RWPE2 (cell line): Measurements from ENCODE around the gene FGD4.

Source experiments
- ATAC-seq: fragments of 200-7000 bp; cut with Tn5 transposase; 3 replicates; pipeline ENCODE4 v1.9.1; 2021; ENCODE audit warnings: low read depth
- DNase-seq: peaks from one replicate; pipeline ENCODE4 v3.0.0-alpha.2; 2020; ENCODE audit warnings: low spot score
- H3K27ac ChIP-seq: fragments of 450-650 bp; 2 replicates; pipeline ENCODE4 v1.5.1; 2017; ENCODE audit warnings: mild to moderate bottlenecking; ENCODE audit not compliant: poor library complexity, severe bottlenecking
- H3K27me3 ChIP-seq: fragments of 250-450 bp; sonication (Bioruptor Pico); 2 replicates; pipeline ENCODE4 v1.5.1; 2021; ENCODE audit warnings: mild to moderate bottlenecking, moderate library complexity; ENCODE audit not compliant: insufficient read depth, poor library complexity, severe bottlenecking
- H3K36me3 ChIP-seq: fragments of 250-450 bp; sonication (Bioruptor Pico); 2 replicates; pipeline ENCODE4 v1.5.1; 2020; ENCODE audit warnings: low read depth, mild to moderate bottlenecking, moderate library complexity
- H3K4me1 ChIP-seq: fragments of 250-450 bp; sonication (Bioruptor Pico); 2 replicates; pipeline ENCODE4 v1.5.1; 2021; ENCODE audit warnings: mild to moderate bottlenecking, moderate library complexity; ENCODE audit not compliant: insufficient read depth, poor library complexity, severe bottlenecking
- H3K4me3 ChIP-seq: fragments of 250-450 bp; sonication (Bioruptor Pico); 2 replicates; pipeline ENCODE4 v1.5.1; 2021; ENCODE audit warnings: mild to moderate bottlenecking, moderate library complexity; ENCODE audit not compliant: severe bottlenecking
- H3K9me3 ChIP-seq: fragments of 250-450 bp; sonication (Bioruptor Pico); 2 replicates; pipeline ENCODE4 v1.5.1; 2021; ENCODE audit warnings: mild to moderate bottlenecking, moderate library complexity; ENCODE audit not compliant: severe bottlenecking
- TF ChIP-seq, protein P1 (sequence below): fragments of 450-650 bp; IDR thresholded peaks from one replicate; pipeline ENCODE4 v1.5.1; 2017; ENCODE audit warnings: mild to moderate bottlenecking, moderate library complexity; ENCODE audit not compliant: poor library complexity, severe bottlenecking

The FGD4 gene

DNA sequence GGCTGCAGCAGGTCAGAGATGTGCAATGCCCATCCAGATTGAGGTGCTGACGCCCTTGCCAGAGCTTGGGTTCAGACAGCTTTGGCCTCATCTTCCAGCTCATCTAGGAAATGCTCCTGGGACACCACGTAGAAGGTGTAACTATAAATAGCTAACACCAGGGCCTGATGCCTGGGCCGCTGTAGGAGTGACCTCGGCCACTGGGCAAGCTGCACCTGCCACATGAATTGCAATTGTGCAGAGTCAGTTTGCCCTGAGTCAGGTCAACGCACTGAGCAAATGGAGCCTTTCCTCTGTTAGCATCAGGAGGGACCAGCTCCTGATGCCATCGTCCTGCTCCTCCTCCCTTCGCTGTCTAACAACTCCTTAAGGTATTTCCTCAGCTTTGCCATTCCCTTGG, 262.3 kb downstream of the FGD4 start:
- Histone ChIP-seq H3K36me3 (no peaks in the 10 kb centered on the region), H3K27ac (no peak overlapping the region), H3K9me3 (no peaks in the 10 kb centered on the region), H3K4me3 (no peak overlapping the region), H3K4me1 (no peaks in the 10 kb centered on the region), H3K27me3 (no peaks in the 10 kb centered on the region)
- ATAC-seq (no peak), DNase-seq (no peak)
- TF ChIP-seq, protein P1, sequence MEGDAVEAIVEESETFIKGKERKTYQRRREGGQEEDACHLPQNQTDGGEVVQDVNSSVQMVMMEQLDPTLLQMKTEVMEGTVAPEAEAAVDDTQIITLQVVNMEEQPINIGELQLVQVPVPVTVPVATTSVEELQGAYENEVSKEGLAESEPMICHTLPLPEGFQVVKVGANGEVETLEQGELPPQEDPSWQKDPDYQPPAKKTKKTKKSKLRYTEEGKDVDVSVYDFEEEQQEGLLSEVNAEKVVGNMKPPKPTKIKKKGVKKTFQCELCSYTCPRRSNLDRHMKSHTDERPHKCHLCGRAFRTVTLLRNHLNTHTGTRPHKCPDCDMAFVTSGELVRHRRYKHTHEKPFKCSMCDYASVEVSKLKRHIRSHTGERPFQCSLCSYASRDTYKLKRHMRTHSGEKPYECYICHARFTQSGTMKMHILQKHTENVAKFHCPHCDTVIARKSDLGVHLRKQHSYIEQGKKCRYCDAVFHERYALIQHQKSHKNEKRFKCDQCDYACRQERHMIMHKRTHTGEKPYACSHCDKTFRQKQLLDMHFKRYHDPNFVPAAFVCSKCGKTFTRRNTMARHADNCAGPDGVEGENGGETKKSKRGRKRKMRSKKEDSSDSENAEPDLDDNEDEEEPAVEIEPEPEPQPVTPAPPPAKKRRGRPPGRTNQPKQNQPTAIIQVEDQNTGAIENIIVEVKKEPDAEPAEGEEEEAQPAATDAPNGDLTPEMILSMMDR = no peak

DNA sequence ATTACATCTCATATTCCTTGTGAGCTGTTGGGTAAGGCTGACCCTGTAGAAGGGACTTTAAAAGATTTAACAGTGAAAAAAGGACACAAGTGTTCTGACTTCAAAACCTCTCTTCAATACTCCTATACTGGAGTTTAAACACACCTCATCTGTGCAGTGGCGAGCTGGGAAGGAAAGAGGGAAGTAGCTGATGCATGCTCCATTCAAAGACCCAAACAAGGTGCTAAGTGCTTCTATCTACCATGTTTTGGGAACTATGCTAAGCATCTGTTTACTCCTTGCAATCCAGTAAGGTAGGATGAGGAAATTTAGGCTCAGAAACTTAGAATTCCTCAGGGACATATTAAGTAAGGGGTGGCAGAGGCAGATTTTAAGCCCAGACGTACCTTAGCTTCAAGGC, 263.3 kb downstream of the FGD4 start:
- Histone ChIP-seq H3K4me1 (peaks cover 3% of the 10 kb centered on the region), H3K9me3 (no peaks in the 10 kb centered on the region), H3K4me3 (no peak overlapping the region), H3K27ac (no peak overlapping the region), H3K27me3 (no peaks in the 10 kb centered on the region), H3K36me3 (no peaks in the 10 kb centered on the region)
- DNase-seq (no peak), ATAC-seq (no peak)
- TF ChIP-seq, protein P1 = no peak

DNA sequence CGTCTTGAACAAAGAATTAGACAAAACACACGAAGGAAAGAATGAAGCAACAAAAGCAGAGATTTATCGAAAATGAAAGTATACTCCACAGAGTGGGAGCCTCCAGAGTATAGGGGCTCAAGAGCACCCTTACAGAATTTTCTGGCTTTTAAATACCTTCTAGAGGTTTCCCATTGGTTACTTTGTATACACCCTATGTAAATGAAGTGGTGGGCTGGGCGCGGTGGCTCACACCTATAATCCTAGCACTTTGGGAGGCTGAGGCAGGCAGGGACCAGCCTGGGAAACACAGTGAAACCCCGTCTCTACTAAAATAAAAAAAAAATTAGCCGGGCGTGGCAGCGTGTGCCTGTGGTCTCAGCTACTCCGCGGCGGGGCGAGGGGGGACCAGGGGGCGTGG, 266.7 kb downstream of the FGD4 start:
- peak; percentile 67 for ATAC-seq
- Histone ChIP-seq H3K27ac (peak overlapping the region; percentile 33), H3K4me3 (peak overlapping the region; percentile 28), H3K36me3 (no peaks in the 10 kb centered on the region), H3K4me1 (peaks cover 3% of the 10 kb centered on the region), H3K27me3 (no peaks in the 10 kb centered on the region), H3K9me3 (peaks cover 7% of the 10 kb centered on the region)
- TF ChIP-seq, protein P1 = no peak
- no peak for DNase-seq

DNA sequence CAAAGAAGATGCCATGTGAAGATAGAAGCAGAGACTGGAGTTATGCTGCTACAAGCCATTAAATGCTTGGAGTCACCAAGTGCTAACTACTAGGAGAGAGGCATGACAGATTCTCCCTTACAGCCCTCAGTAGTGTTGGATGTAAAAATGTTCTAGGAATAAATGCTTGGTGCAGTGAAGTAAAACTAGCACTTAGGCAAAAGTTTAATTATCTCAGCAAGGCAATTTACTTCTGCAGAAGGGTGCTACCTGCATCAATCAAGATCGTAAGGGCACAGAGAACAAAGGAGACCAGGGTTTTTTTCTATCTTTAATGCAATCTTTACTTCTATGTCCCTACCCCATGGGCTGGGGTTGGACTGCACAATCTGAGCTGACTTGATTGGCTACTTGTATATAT, 270.2 kb downstream of the FGD4 start:
- H3K27me3 ChIP-seq = no peaks in the 10 kb centered on the region
- TF ChIP-seq, protein P1 = no peak
- no peak for ATAC-seq

DNA sequence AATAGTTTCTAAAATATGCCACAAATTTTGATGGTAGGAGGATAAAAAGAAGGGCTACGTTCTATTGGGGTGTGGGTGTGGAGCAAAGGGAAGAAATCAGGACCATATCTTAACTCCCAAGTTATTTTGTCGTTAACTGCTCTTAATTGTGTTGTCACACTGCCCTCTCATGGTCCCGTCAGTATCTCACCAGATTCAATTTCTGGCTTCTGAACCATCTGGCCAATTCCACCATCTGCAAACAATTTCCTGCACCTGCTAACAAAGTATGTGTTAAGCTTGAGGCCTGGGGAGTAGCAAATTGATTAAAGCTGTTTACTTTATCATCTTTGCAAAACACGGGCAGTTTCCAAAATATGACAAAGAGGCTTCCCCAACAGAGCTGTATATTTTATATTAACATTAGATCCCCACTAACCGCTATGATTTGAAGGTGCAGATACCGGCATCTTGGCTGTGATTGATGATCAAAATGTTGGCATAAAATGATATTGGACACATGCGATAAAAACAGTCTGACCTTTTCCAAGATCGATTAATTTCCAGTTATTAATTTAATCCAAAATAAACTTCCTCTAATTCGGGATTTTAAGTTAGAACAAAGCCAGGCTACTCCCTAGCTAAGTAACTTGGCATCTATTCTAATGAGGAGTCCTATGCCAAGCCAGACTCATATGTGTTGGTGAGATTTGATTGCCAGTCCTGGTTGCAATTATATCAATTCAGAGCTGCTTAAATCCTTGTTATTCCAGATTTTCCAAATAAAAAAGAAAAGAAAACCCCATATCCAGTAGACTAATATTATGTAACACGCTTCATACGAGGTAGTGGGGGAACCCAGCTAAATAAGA, 272.8 kb downstream of the FGD4 start:
- Histone ChIP-seq H3K4me3 (no peak overlapping the region), H3K36me3 (no peaks in the 10 kb centered on the region), H3K9me3 (peaks cover 7% of the 10 kb centered on the region), H3K27me3 (no peaks in the 10 kb centered on the region), H3K4me1 (no peaks in the 10 kb centered on the region), H3K27ac (no peak overlapping the region)
- peak; percentile 77 for ATAC-seq
- TF ChIP-seq, protein P1 = peak; percentile 72
- DNase-seq = no peak

More for the DNA sequence above, 270.2 kb downstream of the FGD4 start:
- Histone ChIP-seq H3K9me3 (peaks cover 7% of the 10 kb centered on the region), H3K4me3 (no peak overlapping the region), H3K36me3 (no peaks in the 10 kb centered on the region), H3K4me1 (peaks cover 3% of the 10 kb centered on the region), H3K27ac (no peak overlapping the region)
- no peak for DNase-seq
